ENCODE measurements around the gene CA10.

The CA10 gene

GRCh38 chr17:51855806-51856205 is 302.7 kb downstream of the CA10 start:
- DNase-seq = no peak

DNA sequence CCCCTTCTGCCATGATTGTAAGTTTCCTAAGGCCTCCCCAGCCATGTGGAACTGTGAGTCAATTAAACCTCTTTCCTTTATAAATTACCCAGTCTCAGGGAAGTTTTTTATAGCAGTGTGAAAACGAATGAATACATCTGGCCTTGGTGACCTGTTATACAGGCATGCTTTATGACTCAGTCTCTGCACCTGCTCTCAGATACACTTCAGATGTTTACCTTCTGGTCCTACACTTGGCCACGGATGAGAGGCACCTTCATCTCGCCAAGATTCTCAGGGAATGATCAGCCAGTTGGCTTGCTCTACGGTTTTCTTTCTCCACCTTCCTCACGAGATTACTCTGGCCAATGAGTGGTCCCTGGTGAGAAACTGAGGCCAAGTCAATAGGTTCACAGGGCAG is 304.7 kb downstream of the CA10 start:
- DNase-seq = no peak

DNA sequence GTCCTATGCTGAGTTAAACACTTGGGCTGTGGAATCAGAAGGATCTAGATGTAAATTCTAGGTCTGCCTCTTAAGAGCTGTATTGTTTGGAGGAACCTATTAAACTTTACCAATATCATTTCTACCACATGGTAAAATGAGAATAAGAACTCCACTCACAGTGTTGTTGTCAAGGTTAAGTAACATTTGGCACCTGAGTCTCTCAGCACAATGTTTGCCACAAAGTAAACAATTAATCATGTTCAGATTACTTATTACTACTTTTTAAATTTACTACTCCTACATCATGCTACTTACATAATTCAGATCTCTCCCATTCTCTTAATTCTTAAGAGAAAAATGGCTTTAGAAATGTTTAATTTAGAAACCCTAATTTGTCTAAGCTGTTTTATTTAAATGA is 305.9 kb downstream of the CA10 start:
- no peak for DNase-seq

DNA sequence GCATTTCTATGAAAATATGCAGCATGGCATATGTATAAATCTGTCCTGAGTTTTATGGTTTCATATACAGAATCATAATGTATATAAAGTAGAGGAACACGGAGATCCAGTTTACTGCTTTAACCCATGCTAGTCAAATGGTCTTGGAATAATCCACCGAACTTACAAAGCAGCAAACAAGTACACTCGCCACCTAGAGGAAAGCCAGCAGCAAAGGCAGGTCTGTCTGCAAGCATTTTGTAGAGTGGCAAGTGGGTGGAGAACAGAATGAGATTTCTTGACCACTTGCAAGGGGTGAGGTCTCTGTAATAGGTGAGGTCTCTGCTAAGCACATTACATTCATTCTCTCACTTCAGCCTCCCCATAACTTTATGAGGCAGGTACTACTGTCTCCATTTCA is 308.3 kb downstream of the CA10 start:
- no peak for DNase-seq

DNA sequence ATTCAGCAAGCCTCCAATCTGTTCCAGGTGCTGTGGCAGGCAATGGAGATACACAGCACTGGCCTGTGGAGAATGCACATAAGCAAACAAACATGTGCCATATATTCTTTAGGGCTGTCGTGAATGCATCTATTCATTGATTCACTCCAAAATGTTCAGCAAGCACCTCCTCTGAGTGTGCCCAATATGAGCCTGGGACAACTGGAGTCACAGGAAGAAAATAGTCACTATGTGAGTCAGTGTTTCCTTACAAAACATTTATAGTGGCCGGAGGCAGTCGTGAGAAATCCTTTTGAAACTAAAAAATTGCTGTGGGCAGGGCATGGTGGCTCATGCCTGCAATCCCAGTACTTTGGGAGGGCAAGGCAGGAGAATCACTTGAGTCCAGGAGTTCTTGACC is 310.1 kb downstream of the CA10 start:
- no peak for DNase-seq

GRCh38 chr17:51846566-51846965 is 311.9 kb downstream of the CA10 start:
- no peak for DNase-seq

DNA sequence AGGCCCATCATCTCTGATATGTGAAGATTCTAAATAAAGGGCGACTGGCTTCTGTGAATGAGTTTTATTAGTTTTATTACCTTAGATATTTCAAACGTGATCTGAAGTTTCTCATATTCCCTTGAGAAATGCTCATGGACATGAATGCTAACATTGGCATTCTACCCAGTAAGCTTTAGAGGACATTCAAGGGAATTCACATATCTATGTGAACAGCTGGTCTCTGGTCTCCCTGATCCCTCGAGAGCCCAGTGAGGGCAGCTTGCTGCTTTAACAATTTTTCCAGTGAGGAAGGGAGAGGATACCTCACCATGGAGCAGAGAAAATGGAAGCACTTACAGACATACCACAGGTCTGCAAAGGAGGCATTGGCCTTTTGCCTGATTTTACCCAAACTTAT is 312.7 kb downstream of the CA10 start:
- no peak for DNase-seq

DNA sequence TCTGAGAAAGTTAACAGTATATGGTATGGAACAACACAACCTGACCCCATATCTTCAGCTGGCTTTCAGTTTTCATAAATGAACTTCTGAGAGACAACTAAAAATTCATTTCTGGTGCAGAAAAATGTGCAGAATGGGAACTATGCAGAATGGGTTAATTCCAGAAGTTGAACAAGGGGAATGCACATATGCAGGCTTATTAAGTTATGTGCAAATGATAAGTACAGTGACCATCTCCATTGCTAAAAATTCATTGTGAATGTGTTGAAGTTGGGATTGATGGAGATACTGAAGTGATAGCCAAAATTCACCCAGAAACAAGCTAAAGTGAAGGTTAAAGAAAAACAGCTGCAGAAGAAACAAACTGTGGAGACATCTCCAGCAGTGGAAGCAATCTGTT is 315.8 kb downstream of the CA10 start:
- DNase-seq = no peak

GRCh38 chr17:51841669-51842068 is 316.8 kb downstream of the CA10 start:
- no peak for DNase-seq

DNA sequence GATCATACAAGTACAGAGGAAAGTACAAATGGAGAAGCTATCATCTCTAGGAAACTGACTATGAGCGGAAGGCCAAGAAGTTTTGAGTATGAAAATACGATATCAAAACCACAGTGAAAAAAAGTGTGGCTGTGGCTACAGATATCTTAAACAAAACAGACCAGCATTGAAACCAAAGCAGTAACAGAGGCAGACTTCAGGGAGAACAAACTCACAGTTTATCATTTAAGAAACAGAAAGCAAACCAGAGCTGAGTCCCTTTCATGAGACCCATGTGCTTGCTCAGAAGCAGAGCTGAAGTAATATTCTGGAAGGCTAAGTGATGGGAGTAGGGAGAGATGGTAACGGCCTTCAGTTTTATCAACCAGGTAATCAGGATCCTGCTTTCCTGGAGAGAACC is 317.8 kb downstream of the CA10 start:
- no peak for DNase-seq

GRCh38 chr17:51833620-51834019 is 324.9 kb downstream of the CA10 start:
- no peak for DNase-seq

DNA sequence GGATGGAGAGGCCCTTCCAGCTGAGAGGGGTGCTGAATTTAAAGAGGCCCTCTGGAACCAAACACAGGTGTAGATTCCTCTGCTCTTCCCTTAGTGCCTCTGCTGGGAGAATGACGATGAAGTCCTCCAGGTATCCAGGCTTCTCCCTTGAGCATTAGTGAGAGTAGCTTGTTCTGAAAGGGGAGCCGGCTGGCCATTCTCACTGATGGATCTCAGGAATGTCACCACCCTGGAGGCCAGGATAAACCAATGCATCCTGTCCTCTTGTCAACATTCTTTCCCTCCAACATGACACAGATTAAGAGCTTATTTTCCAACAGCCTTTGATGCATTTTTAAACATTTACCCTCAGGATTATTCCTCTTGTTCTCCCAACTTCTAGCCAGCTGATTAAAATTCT is 325.5 kb downstream of the CA10 start:
- no peak for DNase-seq

DNA sequence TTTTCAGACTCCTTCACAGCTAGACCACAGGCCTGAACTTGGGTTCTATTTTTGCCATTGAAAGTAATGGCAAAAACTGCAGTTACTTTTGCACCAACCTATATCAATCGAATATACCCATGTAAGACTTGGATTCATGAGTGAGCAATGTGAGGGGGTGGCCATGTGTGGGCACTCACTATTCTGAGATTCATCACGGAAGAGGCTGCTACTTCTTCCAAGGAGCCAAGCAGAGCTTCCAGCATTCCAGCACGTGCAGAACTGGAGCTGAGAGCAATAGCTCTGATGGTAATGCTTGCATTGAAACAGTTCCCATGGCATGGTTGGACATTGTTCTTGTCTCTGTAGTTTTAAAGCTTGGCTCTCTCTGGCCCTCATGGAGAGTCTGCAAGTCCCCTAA is 327.6 kb downstream of the CA10 start:
- DNase-seq = no peak

DNA sequence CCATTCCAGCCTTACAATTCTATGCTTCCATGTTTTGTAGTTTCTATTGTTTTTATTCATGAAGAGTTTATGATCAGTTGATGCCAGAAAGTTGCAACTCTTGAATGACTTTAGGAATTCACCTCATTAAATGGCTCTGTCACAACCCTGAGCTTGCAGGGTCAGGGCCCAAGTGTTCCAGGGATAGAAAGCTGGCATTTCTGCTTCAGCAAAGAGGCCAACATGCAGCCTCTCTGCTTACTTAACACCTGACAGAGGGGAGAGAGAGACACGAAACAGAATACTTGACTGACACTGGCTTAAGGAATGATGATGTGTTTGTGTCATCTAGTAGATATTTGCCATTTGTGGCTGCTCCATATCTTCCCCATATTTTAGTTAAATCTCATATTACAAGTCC is 328.1 kb downstream of the CA10 start:
- DNase-seq = no peak

DNA sequence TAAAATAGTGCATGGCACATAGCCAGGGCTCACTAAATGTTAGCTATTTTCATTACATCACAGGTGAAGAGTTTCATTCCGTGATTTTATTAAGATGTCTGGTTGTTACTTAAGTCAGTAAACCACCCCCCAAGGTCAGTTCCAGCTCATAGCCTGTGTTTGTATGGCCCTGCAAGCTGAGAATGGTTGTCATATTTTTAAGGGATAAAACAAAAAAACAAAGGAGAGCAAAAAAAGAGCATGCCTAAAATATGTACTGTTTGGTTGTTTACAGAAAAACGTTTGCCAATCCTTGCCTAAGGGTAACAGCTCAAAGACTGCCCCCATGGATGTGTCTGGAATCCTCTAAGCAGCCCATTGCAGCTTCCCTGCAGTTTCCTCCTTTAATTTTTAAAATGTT is 329.6 kb downstream of the CA10 start:
- DNase-seq = no peak

- DNase-seq = no peak
Measured at GRCh38 chr17:51827140-51827539, 331.4 kb downstream of the CA10 start.

- no peak for DNase-seq
Measured at GRCh38 chr17:51820766-51821165, 337.7 kb downstream of the CA10 start.

- DNase-seq = no peak
Measured at GRCh38 chr17:51820252-51820651, 338.3 kb downstream of the CA10 start.

- no peak for DNase-seq
Measured at GRCh38 chr17:51819341-51820219, 338.9 kb downstream of the CA10 start.

DNA sequence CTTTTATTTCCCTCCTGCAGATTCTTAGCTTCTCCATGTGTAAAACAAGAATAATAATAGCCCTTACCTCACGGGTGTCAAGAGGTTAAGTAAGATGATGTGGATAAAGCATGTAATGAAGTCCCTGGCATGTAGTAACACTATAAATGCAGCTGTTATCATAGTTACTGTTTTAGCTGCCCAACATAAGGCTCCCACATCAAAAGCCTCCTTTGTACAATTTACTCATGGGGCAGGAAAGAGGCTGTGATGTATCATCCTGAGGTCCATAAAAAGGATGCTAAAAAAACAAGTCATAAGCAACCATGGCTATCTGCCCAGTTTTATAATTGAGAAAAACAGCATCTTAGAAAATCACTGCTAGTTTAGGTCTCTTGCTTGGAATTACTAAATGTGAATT is 339.7 kb downstream of the CA10 start:
- DNase-seq = no peak

DNA sequence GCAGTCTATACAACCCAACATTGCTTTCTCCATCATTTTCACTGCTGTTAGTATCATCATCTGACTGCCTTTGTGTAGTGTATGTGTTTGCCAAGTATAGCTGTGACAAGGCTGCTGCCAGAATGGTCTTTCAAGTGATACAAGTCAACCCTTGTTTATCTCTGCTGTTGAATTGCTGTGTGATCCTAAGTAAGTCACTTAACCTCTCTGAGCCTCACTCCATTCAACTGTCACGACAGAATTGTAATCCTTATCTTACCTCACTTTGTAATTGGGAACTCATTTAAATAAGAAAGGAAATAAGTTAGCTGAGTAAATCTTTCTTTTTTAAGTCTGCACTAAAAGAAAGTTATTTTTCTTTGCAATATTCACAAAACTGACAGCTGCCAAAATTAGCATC is 340.6 kb downstream of the CA10 start:
- no peak for DNase-seq

GRCh38 chr17:51817117-51817516 is 341.4 kb downstream of the CA10 start:
- DNase-seq = no peak

DNA sequence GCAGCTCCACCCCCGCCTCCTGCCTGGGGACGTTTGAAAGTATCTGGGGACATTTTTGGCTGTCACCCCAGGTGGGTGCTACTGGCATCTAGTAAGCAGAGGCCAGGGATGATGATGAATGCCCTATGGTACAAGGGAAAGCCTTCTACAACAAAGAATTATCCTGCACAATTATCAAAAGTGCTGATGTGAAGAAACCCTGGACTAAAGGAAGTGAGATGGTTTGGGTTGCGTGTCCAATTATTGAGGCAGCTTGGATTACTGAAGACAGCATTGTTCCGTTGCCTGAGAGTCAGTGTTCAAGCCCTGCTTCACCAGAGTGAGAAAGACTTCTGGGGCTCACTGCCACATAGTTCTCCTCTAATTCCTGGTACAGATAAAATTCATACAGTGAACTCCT is 343.4 kb downstream of the CA10 start:
- DNase-seq = no peak

GRCh38 chr17:51814521-51814920 is 344.0 kb downstream of the CA10 start:
- no peak for DNase-seq

- no peak for DNase-seq
Measured at GRCh38 chr17:51813784-51814174, 344.7 kb downstream of the CA10 start.
